Pulmonary artery endothelial cell (primary cell): ENCODE measurements around the gene MAPK11. TPM values are rescaled to one million over a fixed set of nuclear protein-coding genes. Genes with fewer than 3 reads are reported as not detected.

Source experiments
- total RNA-seq: library from RNA; depleted of rRNA; stranded (reverse); fragments of >200 nt; gene quantifications from 2 replicates; pipeline ENCODE4 v1.2.3, GENCODE V29; 2014

The MAPK11 gene
- total RNA-seq, 1 donor from 2014 or later = 23.3 TPM

Other genes starting within 250 kb of the MAPK11 start
- not detected in 2 replicates for gene TTLL8, start 212.1 kb downstream of the MAPK11 start, total RNA-seq
- not detected in 2 replicates for gene MLC1, start 185.0 kb downstream of the MAPK11 start, total RNA-seq
- gene MOV10L1, start 180.4 kb downstream of the MAPK11 start, total RNA-seq = 25.0 and 26.0 TPM in 2 replicates
- gene PANX2, start 99.6 kb downstream of the MAPK11 start, total RNA-seq = 0.53 and 0.99 TPM in 2 replicates
- gene TRABD, start 84.5 kb downstream of the MAPK11 start, total RNA-seq = 34.8 and 36.3 TPM in 2 replicates
- gene SELENOO, start 69.4 kb downstream of the MAPK11 start, total RNA-seq = 28.8 and 30.4 TPM in 2 replicates
- gene TUBGCP6, start 25.4 kb downstream of the MAPK11 start, total RNA-seq = 22.0 and 28.1 TPM in 2 replicates
- 14.0 and 14.4 TPM in 2 replicates for gene HDAC10, start 19.1 kb downstream of the MAPK11 start, total RNA-seq
- 54.2 TPM in 2 replicates for gene MAPK12, start 8.7 kb downstream of the MAPK11 start, total RNA-seq
- 55.5 and 65.2 TPM in 2 replicates for gene PLXNB2, start 37.3 kb upstream of the MAPK11 start, total RNA-seq
- gene DENND6B, start 56.6 kb upstream of the MAPK11 start, total RNA-seq = 1.1 and 1.3 TPM in 2 replicates
- 62.3 and 72.9 TPM in 2 replicates for gene PPP6R2, start 72.9 kb upstream of the MAPK11 start, total RNA-seq
- gene SBF1, start 204.7 kb upstream of the MAPK11 start, total RNA-seq = 42.0 and 58.1 TPM in 2 replicates
- gene ADM2, start 211.2 kb upstream of the MAPK11 start, total RNA-seq = 0.18 and 0.20 TPM in 2 replicates
- gene MIOX, start 216.5 kb upstream of the MAPK11 start, total RNA-seq = not detected in 2 replicates
- 29.5 and 33.4 TPM in 2 replicates for gene LMF2, start 237.3 kb upstream of the MAPK11 start, total RNA-seq
- 32.1 and 47.6 TPM in 2 replicates for gene NCAPH2, start 237.8 kb upstream of the MAPK11 start, total RNA-seq